DOHH2 (cell line): ENCODE results near the gene GPR55.

Experiments
- H3F3A ChIP-seq: fragments of 200-600 bp; sonication (generic), shearing (Covaris generic); 2 replicates; pipeline ENCODE4 v1.6.0; 2016; ENCODE audit warnings: antibody characterized with exemption, mild to moderate bottlenecking; ENCODE audit not compliant: control insufficient read depth, insufficient read depth
- H3K27ac ChIP-seq: fragments of 200-600 bp; sonication (generic); 2 replicates; pipeline ENCODE4 v1.5.1; 2014; ENCODE audit warnings: low read depth, mild to moderate bottlenecking, low read length, moderate library complexity
- H3K27me3 ChIP-seq: fragments of 200-600 bp; sonication (generic); 2 replicates; pipeline ENCODE4 v1.6.1; 2014; ENCODE audit warnings: mild to moderate bottlenecking, low read length, mixed read lengths; ENCODE audit not compliant: control insufficient read depth
- H3K36me3 ChIP-seq: fragments of 200-600 bp; sonication (generic); 2 replicates; pipeline ENCODE4 v1.6.1; 2014; ENCODE audit warnings: mild to moderate bottlenecking, low read length, moderate library complexity, mixed read lengths; ENCODE audit not compliant: control insufficient read depth
- H3K4me1 ChIP-seq: fragments of 200-600 bp; sonication (generic); 2 replicates; pipeline ENCODE4 v1.6.1; 2014; ENCODE audit warnings: mild to moderate bottlenecking, low read length, mixed read lengths; ENCODE audit not compliant: control insufficient read depth
- H3K4me2 ChIP-seq: fragments of 200-600 bp; sonication (generic); 2 replicates; pipeline ENCODE4 v1.6.0; 2014; ENCODE audit warnings: mild to moderate bottlenecking, low read length, moderate library complexity
- H3K4me3 ChIP-seq: fragments of 200-600 bp; sonication (generic); 2 replicates; pipeline ENCODE4 v1.5.1; 2014; ENCODE audit warnings: mild to moderate bottlenecking, low read length, mixed read lengths
- H3K79me2 ChIP-seq: fragments of 200-600 bp; sonication (generic); 2 replicates; pipeline ENCODE4 v1.6.1; 2014; ENCODE audit warnings: mild to moderate bottlenecking, low read length, mixed read lengths; ENCODE audit not compliant: control insufficient read depth
- H3K9me2 ChIP-seq: fragments of 200-600 bp; sonication (generic); replicated peaks from 2 replicates; pipeline ENCODE4 v1.6.1; 2014; ENCODE audit warnings: mild to moderate bottlenecking, low read length, mixed read lengths; ENCODE audit not compliant: control insufficient read depth
- H3K9me3 ChIP-seq: fragments of 200-600 bp; sonication (generic); 2 replicates; pipeline ENCODE4 v1.6.1; 2014; ENCODE audit warnings: antibody characterized with exemption, low read length, mixed read lengths; ENCODE audit not compliant: control insufficient read depth, insufficient read depth
- H4K20me1 ChIP-seq: fragments of 200-600 bp; sonication (generic); 2 replicates; pipeline ENCODE4 v1.6.0; 2014; ENCODE audit warnings: low read depth, mild to moderate bottlenecking, antibody characterized with exemption, low read length, moderate library complexity; ENCODE audit not compliant: control insufficient read depth, insufficient read depth
- CTCF ChIP-seq: fragments of 200-600 bp; sonication (generic); IDR thresholded peaks from one replicate; pipeline ENCODE4 v1.5.1; 2014; ENCODE audit warnings: antibody characterized with exemption, mild to moderate bottlenecking, low read depth, low read length; ENCODE audit not compliant: poor library complexity, severe bottlenecking
- EZH2phosphoT487 ChIP-seq: fragments of 200-600 bp; sonication (generic); IDR thresholded peaks from 2 replicates; pipeline ENCODE4 v1.6.1; 2017; ENCODE audit warnings: borderline replicate concordance, mild to moderate bottlenecking, antibody characterized with exemption, low read length, moderate library complexity, mixed read lengths

Gene GPR55

GRCh38 chr2:230889911-230890601, 35.0 kb downstream of the GPR55 start:
- H3K36me3 ChIP-seq = no peaks in the 10 kb centered on the region
- H3K27ac ChIP-seq = no peak overlapping the region
- H3F3A ChIP-seq = no peaks in the 10 kb centered on the region
- no peaks in the 10 kb centered on the region for H3K79me2 ChIP-seq
- peaks cover 14% of the 10 kb centered on the region; the same call in 1 of the 2 replicates for H3K27me3 ChIP-seq
- H4K20me1 ChIP-seq = no peaks in the 10 kb centered on the region
- H3K9me3 ChIP-seq = no peaks in the 10 kb centered on the region
- H3K9me2 ChIP-seq = no peaks in the 10 kb centered on the region
- peaks cover 19% of the 10 kb centered on the region for H3K4me1 ChIP-seq
- no peak overlapping the region for H3K4me2 ChIP-seq
- H3K4me3 ChIP-seq = no peak overlapping the region
- TF ChIP-seq EZH2phosphoT487 (no peak), CTCF (no peak)

GRCh38 chr2:230888824-230889400, 36.1 kb downstream of the GPR55 start:
- no peaks in the 10 kb centered on the region for H3K9me3 ChIP-seq

GRCh38 chr2:230887342-230887741, 37.7 kb downstream of the GPR55 start:
- no peaks in the 10 kb centered on the region for H3K9me3 ChIP-seq
- H3K4me3 ChIP-seq = no peak overlapping the region
- no peaks in the 10 kb centered on the region for H3K79me2 ChIP-seq
- TF ChIP-seq EZH2phosphoT487 = no peak
- no peak for TF ChIP-seq CTCF
- no peak overlapping the region for H3K4me2 ChIP-seq
- H3K27me3 ChIP-seq = peaks cover 12% of the 10 kb centered on the region; the same call in 1 of the 2 replicates
- H3K27ac ChIP-seq = no peak overlapping the region
- no peaks in the 10 kb centered on the region for H3F3A ChIP-seq
- no peaks in the 10 kb centered on the region for H3K9me2 ChIP-seq
- H3K36me3 ChIP-seq = no peaks in the 10 kb centered on the region
- peaks cover 6% of the 10 kb centered on the region for H3K4me1 ChIP-seq
- H4K20me1 ChIP-seq = no peaks in the 10 kb centered on the region

More at GRCh38 chr2:230888824-230889400, 36.1 kb downstream of the GPR55 start:
- H3K36me3 ChIP-seq = no peaks in the 10 kb centered on the region
- H3K27me3 ChIP-seq = peaks cover 14% of the 10 kb centered on the region; the same call in 1 of the 2 replicates
- H4K20me1 ChIP-seq = no peaks in the 10 kb centered on the region
- H3K4me2 ChIP-seq = no peak overlapping the region
- H3K9me2 ChIP-seq = no peaks in the 10 kb centered on the region
- H3K27ac ChIP-seq = no peak overlapping the region
- H3F3A ChIP-seq = no peaks in the 10 kb centered on the region
- H3K79me2 ChIP-seq = no peaks in the 10 kb centered on the region
- peaks cover 9% of the 10 kb centered on the region for H3K4me1 ChIP-seq
- no peak overlapping the region for H3K4me3 ChIP-seq
- no peak for TF ChIP-seq CTCF
- no peak for TF ChIP-seq EZH2phosphoT487
